SJCRH30 (cell line): ENCODE measurements around the gene OR10Z1. TPM values are rescaled to one million over a fixed set of nuclear protein-coding genes. Genes with fewer than 3 reads are reported as not detected.
A peak's percentile ranks its signal among the peaks of the same experiment; 100 is the strongest.

Experiments used
- DNase-seq, 2 experiments: peaks; one replicate each; pipeline ENCODE4 v3.0.0-alpha.2; 2015 to 2020
- H3K27ac ChIP-seq: fragments of 250-450 bp; sonication (Bioruptor Pico); 2 replicates; pipeline ENCODE4 v1.5.1; 2020; ENCODE audit warnings: mild to moderate bottlenecking, moderate library complexity
- H3K27me3 ChIP-seq: fragments of 250-450 bp; sonication (Bioruptor Pico); 2 replicates; pipeline ENCODE4 v1.5.1; 2020; ENCODE audit warnings: mild to moderate bottlenecking, moderate library complexity
- H3K36me3 ChIP-seq: fragments of 250-450 bp; sonication (Bioruptor Pico); 2 replicates; pipeline ENCODE4 v1.5.1; 2020; ENCODE audit warnings: mild to moderate bottlenecking, moderate library complexity
- H3K4me1 ChIP-seq: fragments of 250-450 bp; sonication (Bioruptor Pico); 2 replicates; pipeline ENCODE4 v1.5.1; 2020; ENCODE audit warnings: mild to moderate bottlenecking, moderate library complexity
- H3K4me3 ChIP-seq: fragments of 250-450 bp; sonication (Bioruptor Pico); 2 replicates; pipeline ENCODE4 v1.5.1; 2020; ENCODE audit warnings: mild to moderate bottlenecking, moderate library complexity
- H3K9me3 ChIP-seq: fragments of 250-450 bp; sonication (Bioruptor Pico); replicated peaks from 2 replicates; pipeline ENCODE4 v1.5.1; 2020; ENCODE audit warnings: mild to moderate bottlenecking, moderate library complexity
- total RNA-seq: library from RNA; depleted of rRNA; stranded (reverse); fragments of >200 nt; shearing (Covaris generic); gene quantifications from 2 replicates; pipeline ENCODE4 v1.2.3, GENCODE V29; 2014; rRNA removed

The OR10Z1 gene
- total RNA-seq, 1 experiment from 2014 or later = not detected

- Histone ChIP-seq H3K4me3 (no peak overlapping the region), H3K27ac (no peak overlapping the region), H3K4me1 (no peaks in the 10 kb centered on the region), H3K9me3 (no peaks in the 10 kb centered on the region), H3K36me3 (no peaks in the 10 kb centered on the region), H3K27me3 (no peaks in the 10 kb centered on the region)
- DNase-seq = no peak
Observed at GRCh38 chr1:158644449-158644848, 39.4 kb downstream of the OR10Z1 start.

- DNase-seq = no peak
- Histone ChIP-seq H3K9me3 (no peaks in the 10 kb centered on the region), H3K36me3 (no peaks in the 10 kb centered on the region), H3K27ac (no peak overlapping the region), H3K4me1 (no peaks in the 10 kb centered on the region), H3K4me3 (no peak overlapping the region), H3K27me3 (no peaks in the 10 kb centered on the region)
Observed at GRCh38 chr1:158646465-158646864, 41.4 kb downstream of the OR10Z1 start.

GRCh38 chr1:158649052-158649451 lies 44.0 kb downstream of the OR10Z1 start:
- no peaks in the 10 kb centered on the region for H3K4me1 ChIP-seq
- no peak overlapping the region for H3K4me3 ChIP-seq
- H3K27ac ChIP-seq = no peak overlapping the region
- no peaks in the 10 kb centered on the region for H3K9me3 ChIP-seq
- no peaks in the 10 kb centered on the region for H3K36me3 ChIP-seq
- H3K27me3 ChIP-seq = no peaks in the 10 kb centered on the region
- DNase-seq = no peak

- DNase-seq = no peak
- no peaks in the 10 kb centered on the region for H3K9me3 ChIP-seq
- H3K27me3 ChIP-seq = no peaks in the 10 kb centered on the region
- no peak overlapping the region for H3K27ac ChIP-seq
- H3K36me3 ChIP-seq = no peaks in the 10 kb centered on the region
- H3K4me1 ChIP-seq = no peaks in the 10 kb centered on the region
- H3K4me3 ChIP-seq = no peak overlapping the region
Observed at GRCh38 chr1:158652721-158653334, 47.8 kb downstream of the OR10Z1 start.

- H3K27ac ChIP-seq = no peak overlapping the region
- no peaks in the 10 kb centered on the region for H3K27me3 ChIP-seq
Observed at GRCh38 chr1:158654086-158654485, 49.0 kb downstream of the OR10Z1 start.

GRCh38 chr1:158654571-158654970 lies 49.5 kb downstream of the OR10Z1 start:
- Histone ChIP-seq H3K9me3 (no peaks in the 10 kb centered on the region), H3K27me3 (no peaks in the 10 kb centered on the region)
- peak in 1 of 2 experiments; percentile 1 for DNase-seq

More at GRCh38 chr1:158654086-158654485, 49.0 kb downstream of the OR10Z1 start:
- no peak for DNase-seq
- H3K4me1 ChIP-seq = no peaks in the 10 kb centered on the region
- H3K9me3 ChIP-seq = no peaks in the 10 kb centered on the region
- H3K36me3 ChIP-seq = no peaks in the 10 kb centered on the region
- no peak overlapping the region for H3K4me3 ChIP-seq

More at GRCh38 chr1:158654571-158654970, 49.5 kb downstream of the OR10Z1 start:
- no peak overlapping the region for H3K27ac ChIP-seq
- H3K4me1 ChIP-seq = no peaks in the 10 kb centered on the region
- H3K4me3 ChIP-seq = no peak overlapping the region
- H3K36me3 ChIP-seq = no peaks in the 10 kb centered on the region

Other genes with a start within 250 kb of the OR10Z1 start
- not detected in 2 replicates for gene OR10T2, start 205.8 kb upstream of the OR10Z1 start, total RNA-seq
- gene OR10K2, start 179.0 kb upstream of the OR10Z1 start, total RNA-seq = not detected in 2 replicates
- gene OR10K1, start 143.4 kb upstream of the OR10Z1 start, total RNA-seq = not detected in 2 replicates
- gene OR10R2, start 133.0 kb upstream of the OR10Z1 start, total RNA-seq = not detected in 2 replicates
- not detected in 2 replicates for gene OR6Y1, start 50.9 kb upstream of the OR10Z1 start, total RNA-seq
- not detected in 2 replicates for gene OR6P1, start 34.7 kb upstream of the OR10Z1 start, total RNA-seq
- gene OR10X1, start 25.4 kb upstream of the OR10Z1 start, total RNA-seq = not detected in 2 replicates
- gene SPTA1, start 81.4 kb downstream of the OR10Z1 start, total RNA-seq = not detected in 2 replicates
- not detected in 2 replicates for gene OR6K2, start 95.4 kb downstream of the OR10Z1 start, total RNA-seq
- gene OR6K3, start 115.5 kb downstream of the OR10Z1 start, total RNA-seq = not detected in 2 replicates
- gene OR6K6, start 149.5 kb downstream of the OR10Z1 start, total RNA-seq = not detected in 2 replicates
- gene OR6N1, start 166.9 kb downstream of the OR10Z1 start, total RNA-seq = not detected in 2 replicates
- not detected in 2 replicates for gene OR6N2, start 175.9 kb downstream of the OR10Z1 start, total RNA-seq
- not detected in 2 replicates for gene MNDA, start 226.1 kb downstream of the OR10Z1 start, total RNA-seq